DMS 273 (cell line): ENCODE results near the gene DDX20.
A peak's percentile ranks its signal among the peaks of the same experiment; 100 is the strongest.

Source experiments
- DNase-seq: peaks from one replicate; lab custom pipeline; 2025; ENCODE audit not compliant: unreplicated experiment; lab: John Stamatoyannopoulos, UW

The DDX20 gene, protein sequence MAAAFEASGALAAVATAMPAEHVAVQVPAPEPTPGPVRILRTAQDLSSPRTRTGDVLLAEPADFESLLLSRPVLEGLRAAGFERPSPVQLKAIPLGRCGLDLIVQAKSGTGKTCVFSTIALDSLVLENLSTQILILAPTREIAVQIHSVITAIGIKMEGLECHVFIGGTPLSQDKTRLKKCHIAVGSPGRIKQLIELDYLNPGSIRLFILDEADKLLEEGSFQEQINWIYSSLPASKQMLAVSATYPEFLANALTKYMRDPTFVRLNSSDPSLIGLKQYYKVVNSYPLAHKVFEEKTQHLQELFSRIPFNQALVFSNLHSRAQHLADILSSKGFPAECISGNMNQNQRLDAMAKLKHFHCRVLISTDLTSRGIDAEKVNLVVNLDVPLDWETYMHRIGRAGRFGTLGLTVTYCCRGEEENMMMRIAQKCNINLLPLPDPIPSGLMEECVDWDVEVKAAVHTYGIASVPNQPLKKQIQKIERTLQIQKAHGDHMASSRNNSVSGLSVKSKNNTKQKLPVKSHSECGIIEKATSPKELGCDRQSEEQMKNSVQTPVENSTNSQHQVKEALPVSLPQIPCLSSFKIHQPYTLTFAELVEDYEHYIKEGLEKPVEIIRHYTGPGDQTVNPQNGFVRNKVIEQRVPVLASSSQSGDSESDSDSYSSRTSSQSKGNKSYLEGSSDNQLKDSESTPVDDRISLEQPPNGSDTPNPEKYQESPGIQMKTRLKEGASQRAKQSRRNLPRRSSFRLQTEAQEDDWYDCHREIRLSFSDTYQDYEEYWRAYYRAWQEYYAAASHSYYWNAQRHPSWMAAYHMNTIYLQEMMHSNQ

DNA sequence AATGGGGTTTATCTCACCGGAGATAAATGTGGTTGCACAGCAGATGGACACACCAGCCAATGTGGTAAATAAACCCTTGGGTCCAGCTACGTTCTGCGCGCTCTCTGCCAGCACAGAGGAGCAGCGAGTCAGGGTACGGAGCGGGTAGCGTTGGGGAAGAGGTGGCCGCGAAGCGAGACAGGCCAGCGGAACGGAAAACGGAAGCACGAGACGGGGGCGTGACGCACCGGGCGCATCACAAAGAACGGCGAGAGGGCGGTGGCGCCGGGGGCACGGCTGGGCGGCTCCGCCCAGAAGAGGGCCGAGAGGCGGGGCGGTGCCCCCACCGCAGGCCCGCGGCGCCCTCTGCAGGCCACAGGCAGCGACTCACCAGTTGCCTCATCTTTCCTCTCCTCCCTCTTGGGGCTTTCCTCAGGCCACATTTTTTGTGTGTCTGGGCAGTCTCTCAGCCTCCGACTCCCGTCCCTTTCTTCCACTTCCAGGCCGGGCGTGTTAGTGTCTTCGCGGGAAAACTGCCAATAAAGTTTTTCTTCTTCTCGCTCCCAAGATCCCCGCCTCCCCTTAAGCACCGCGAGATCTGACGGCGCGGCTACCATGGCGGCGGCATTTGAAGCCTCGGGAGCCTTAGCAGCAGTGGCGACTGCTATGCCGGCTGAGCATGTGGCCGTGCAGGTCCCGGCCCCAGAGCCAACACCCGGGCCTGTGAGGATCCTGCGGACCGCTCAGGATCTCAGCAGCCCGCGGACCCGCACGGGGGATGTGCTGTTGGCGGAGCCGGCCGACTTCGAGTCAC is at the start of gene DDX20:
DDX20 (plus strand) TSS at position 571 of the 793 bp plus-strand sequence; CDS start at position 595, 24 bp downstream.
- DNase-seq = peak; percentile 99

DNA sequence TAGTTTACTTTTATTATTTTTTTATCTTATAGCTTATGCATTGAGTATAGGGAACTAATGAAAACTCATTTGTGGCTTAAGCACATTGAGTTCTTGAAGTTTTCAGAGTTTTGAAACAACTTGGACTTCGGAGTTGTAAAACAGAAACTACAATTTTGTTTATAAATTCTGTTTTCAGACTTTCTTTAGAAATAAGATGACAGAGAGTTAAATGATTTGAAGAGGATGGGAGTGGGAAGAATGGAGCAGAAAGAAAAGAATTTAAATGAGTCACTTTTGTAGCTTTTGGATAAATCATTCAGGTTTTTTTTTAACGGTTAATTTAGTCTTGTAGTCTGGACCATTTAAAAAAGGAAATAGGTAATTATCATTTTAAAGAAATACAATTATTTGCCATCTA is 48.8 kb upstream of the DDX20 start:
- no peak for DNase-seq

DNA sequence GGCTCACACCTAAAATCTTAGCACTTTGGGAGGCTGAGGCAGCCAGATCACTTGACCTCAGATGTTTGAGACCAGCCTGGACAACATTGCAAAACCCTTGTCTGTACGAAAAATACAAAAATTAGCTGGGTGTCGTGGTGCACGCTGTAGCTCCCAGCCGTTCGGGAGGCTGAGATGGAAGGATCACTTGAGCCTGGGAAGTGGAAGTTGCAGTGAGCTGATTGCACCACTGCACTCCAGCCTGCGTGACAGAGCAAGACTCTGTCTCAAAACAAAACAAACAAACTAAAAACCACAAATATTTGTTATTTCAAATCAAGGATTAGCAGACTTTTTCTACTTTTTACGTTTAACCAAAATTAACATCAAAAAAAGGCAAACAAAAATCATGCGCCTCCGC is 47.8 kb upstream of the DDX20 start:
- DNase-seq = no peak

DNA sequence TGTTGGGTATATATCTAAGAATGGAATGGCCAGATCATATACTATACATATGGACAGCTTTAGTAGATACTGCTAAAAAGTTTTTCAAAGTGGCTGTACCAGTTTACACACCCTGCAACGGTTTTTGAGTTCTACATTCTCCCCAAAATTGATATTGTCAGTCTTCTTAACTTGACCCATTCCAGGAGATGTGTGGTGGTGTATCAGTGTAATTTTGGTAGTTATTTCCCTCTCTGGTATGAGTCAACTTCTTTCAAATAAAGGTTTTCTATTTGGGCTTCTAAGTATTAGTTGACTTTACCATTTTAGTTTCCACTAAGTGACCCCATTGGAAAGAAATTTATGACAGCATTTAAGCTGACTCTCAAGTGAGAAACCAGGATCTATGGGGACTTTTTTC is 45.7 kb upstream of the DDX20 start:
- no peak for DNase-seq

DNA sequence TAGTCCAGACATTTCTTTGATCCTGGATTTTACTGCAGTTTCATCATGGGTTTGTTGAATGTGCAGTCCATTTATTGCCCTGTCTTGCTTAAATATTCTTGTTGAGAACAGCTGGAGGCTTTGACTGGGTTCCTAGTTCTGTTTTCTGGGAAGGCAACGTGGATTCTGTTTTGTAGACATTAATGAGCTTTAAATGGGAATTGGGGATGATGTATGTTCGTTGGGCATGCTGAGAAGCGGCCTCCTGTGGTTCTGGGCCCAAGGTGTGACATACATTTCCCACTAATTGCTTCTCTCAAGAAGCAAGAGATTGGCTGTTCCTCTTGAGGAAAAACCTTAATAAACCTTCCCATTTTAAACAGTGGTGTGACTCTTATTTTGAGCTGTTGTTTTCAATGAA is 39.4 kb upstream of the DDX20 start:
- no peak for DNase-seq

DNA sequence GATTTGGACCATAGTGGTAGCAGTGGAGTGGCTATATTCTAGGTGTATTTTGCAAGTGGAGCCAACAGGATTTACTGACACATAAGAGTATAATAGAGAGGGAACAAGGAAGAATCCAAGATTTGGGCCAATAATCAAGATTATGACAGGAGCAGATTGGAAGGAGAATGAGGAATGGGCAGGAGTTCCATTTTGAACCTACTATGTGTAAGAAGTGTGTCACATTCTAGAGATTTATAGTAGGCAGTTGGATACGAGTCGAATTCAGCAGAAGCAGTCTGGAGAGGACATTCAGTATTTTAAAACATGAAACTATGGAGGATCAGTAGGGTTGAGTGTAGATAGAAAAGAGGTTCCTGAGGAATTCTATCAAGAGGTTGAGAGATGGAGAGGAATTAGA is 38.3 kb upstream of the DDX20 start:
- DNase-seq = no peak

DNA sequence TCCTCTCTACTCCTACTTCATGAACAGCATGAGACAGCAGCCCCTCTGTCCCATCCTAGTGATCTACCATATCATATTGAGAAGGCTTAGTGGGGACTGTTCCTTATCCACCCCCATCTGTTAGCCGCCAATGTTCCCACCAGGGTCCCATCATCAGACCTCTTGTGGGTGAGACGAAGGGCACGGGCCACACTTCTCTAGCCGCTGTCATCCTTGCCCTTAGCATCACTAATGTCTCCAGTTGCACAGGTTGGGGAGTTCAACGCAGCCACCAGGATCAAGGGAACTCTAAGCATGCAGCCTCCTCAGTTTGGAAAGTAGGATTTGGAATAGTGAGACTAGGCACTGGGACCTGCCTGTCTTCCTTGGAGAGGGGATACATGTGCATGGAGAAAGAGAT is 36.6 kb upstream of the DDX20 start:
- DNase-seq = peak; percentile 57

DNA sequence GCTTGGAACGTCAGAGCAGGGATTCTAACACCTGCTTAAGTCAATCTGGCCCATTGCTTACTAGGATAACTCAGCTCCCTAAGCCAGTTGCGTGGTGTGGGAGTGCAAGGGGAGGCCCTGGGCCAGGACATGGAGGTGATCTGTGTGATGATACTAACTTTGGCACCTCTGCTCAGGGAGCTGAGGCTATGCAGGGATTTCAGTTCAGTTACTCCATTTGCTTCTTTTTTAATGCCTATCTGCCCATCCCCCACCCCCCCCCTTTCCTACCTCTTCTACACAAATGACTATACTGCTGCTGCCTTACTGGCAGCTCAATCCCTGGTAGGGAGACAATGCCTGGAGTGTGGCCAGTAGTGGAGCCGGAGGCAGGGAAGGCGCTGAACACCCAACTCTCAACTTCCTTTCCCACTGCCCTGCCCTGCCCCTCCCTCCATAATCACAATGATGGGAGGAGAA is 36.0 kb upstream of the DDX20 start:
- peak; percentile 66 for DNase-seq

DNA sequence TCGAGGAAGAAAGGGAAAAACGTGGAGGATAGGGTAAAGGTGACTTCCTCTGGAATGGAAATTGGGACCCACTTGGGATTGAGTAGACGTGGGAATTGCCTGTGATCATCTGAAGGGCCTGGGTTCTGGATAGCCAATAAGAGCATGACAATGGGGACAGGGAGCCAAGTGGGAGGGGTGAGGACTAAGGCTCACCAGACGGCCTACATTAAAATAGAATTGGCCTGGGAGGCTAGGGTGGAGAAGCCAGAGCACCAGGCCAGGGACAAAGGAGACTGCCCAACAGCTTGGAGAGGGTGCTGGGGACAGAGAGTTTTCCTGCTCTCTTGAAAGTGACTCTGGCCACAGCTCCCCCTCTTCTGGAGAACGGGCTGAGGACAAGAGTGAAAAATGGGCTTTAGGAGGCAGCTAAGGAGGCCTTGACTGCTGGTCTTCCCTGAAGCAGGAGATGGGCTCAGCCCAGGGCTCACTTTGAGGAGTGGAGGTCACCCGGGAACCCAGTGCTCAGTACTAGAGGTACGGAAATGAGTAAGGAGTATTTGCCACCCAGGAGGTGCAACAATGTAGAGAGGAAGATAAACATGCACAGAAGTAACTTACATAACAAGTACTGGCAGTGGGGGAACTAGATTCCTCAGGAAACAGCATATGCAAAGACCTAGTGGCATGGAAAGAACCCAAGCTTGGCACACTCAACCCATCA is 35.3 kb upstream of the DDX20 start:
- DNase-seq = no peak

DNA sequence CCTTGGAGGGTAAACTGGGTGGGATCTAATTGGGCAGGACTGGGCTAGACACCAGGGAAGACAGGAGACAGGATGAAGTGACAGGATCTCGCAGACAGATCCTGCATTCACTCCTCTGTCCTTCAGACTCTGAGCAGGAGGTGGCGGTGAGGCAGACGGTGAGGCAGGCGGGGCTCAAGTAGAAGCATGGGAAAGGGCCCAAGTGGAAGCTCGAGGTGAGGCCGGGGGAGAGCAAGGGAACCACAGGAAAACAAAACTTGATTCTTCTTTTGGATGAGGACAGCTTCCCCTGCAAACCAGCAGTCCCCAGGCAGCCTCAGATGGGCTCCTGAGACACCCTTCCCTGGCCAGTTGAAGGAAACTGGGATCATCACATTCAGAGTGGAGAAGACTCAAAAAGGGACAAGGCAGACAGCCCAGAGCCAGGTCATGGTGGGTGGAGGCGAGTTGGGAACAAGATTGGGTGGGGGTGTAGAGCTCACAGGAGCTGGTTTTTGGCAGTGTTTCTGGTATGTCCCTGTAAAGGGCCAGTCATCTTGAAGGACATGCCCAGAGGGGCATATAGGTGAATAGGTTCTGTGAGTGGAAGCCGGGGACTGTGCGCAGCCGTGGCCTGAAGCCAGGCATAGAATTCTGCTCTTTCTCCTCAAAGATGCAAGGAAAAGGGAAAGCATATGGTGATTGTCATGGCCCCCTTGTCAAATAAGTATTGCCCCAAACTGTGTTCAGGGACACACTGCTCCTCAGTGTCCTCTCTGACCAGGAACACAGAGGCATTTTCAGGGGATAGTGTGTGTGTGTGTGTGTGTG is 34.5 kb upstream of the DDX20 start:
- peak; percentile 49 for DNase-seq

DNA sequence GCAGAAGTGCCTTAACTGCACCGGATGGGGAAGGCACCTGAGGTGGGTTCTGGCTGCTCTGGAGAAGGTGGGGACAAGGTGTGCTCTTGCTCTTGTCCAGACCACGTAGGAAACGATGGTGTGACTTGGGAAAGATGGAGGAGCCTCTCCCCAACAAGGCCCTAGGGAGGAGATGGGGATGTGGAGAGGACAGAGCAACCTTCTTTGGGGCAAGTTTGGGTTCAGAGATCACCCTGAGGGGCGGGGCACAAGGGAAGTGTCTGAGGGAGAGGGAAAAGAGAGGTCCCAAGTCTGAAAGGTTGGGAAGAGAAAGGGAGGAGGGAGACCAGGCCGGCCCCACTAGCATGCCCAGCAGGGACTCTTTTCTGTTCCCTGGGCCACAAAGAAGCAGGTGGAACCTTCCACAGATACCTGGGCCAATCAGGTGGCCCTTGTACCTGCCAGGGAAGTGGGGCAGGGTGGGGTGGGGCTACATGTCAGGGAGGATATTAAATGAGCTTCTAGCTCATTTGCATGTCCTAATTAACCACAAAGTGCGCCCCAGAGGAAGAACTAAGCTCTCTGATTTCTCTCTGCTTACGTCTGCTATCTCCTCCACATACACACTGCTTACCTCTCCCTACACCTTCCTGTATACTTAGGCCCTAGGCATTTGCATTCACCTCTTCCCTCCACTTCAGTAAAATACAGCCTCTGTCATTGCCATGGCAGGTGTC is 32.5 kb upstream of the DDX20 start:
- no peak for DNase-seq

DNA sequence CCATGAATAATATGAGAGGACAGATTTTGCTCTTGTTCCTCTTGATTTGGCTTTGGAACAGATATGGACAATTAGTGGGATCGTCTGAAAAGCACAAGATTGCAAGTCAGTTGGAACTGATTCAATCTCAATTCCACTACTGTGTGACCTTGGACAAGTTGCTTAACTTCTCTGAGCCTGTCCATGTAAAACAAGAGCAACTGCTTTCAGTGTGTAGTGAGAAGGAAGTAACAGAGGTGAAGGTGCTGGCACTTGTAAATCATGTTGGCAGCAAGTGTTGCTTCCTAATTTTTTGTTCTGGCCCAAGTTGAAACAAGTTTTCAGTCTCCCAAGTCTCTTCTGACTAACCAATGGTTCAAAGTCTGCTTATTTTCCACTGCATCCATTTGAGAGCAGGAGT is 31.8 kb upstream of the DDX20 start:
- DNase-seq = no peak

DNA sequence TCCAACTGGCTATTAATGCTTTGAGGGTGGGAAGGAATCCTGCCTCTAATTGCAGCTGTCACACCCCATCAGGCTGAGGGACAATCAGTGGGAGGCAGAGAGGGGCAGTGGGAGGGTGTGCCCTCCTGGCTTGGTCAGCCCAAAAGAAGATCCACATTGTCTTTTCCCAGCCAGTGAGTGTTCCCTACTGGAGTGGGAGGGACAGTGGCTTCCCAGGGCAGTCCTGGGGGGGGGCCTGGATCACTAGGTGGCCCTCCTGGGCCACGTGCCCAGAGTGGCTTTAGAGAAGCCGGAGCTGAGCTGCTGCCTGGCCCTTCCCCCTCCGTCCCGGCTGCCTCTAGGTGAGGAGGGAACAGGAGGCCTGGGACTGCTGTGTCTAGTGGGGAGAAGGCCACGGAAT is 30.5 kb upstream of the DDX20 start:
- DNase-seq = peak; percentile 60

DNA sequence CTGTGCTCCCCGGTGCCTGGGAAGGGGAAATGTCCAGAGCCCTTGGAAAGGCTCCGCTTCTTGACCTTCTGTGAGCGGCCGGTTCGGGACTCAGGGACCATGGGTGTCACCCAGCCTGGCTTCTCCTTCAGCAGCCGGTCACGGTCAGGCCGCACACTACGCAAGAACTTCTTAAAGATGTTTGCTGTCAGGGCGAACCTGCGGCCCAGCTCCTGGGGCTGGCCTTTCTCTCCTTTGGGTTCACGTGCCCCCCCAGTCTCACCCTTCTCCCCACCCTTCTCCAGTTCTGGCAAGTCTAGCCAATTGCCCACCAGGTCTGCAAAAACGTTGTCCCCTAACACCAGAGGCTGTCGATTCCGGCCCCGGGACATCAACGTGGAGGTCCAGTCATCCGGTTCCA is 28.6 kb upstream of the DDX20 start:
- no peak for DNase-seq

DNA sequence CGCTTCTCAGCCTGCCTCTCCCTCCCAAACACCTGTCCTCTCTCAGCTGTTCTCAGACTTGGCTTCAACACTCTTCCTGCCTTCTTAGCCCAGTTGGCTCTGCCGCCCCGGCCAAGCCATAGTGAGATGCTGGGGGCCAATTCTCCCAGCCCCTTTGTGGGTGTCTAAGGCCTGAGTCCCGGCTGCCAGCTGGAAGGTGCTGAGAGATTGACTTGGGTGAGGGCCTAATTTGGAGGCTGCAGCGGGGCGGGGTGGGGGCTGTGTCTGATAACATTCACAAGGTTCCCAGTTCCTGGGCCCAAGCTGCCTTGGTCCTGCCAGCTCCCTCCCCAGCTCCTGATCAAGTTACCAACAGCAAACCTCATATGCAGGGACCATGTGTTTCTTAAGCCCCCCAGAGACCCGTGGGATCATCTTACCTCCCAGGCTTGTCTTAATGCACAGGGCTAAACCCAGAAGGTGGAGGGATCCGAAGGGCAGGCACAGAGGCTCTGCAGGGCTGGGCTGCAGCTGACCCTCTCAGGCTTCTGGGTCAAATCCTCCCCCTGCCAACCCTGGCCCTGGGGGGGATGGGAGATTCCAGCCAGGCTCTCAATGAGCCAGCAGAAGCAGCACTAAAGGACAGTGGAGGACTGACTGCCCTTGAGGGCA is 26.3 kb upstream of the DDX20 start:
- DNase-seq = peak; percentile 96

DNA sequence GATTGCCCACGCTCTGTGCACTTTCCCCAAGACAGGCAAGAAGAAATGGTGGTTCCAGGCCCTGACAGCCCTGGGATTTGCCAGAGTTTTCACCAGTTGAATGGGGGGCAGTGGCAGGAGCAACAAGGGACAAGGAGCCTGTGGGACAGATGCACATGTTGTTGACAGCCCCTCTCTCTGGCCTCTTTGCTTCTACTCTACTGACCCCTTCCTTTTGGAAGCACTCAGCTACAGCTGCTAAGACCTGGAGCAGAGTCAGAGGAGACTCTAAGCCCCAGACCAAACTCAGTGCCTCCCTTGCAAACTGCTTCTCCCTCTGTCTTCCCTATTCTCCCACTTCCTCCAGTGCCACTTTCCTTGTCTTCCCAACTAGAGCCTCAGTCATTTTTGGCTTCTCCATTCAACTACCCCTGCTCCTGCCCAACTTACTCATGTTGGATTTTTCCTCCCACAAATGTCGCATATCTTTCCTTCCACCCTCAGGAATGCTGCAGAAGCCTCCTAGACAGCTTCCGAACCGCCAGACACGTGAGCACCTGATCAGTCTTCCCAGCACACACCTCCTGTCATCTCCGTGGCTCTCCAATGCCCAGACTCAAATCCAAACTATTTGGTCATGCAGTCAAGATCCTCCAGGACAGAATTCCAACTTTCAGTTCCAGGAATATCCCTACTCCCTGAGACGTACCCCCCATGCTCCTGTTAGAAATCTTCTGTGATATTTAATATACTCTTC is 25.6 kb upstream of the DDX20 start:
- peak; percentile 50 for DNase-seq

DNA sequence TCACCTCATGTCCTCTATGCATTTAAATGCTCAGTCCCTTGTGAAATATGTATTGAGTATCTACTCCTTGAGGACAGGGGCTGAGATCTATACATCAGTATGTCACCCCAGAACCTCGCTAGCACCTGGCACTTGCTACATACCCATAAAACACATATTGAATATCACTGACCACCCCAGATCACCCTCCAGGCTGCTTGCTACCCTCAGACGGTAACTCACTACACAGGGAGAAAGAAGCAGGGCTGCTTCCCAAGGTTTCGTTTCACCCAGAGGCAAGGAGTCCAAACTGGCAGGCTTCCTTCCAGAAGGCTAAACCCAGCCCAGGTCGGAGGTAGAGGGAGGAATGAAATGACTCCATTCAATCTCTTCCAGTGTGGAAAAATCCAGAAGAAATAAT is 25.0 kb upstream of the DDX20 start:
- no peak for DNase-seq

DNA sequence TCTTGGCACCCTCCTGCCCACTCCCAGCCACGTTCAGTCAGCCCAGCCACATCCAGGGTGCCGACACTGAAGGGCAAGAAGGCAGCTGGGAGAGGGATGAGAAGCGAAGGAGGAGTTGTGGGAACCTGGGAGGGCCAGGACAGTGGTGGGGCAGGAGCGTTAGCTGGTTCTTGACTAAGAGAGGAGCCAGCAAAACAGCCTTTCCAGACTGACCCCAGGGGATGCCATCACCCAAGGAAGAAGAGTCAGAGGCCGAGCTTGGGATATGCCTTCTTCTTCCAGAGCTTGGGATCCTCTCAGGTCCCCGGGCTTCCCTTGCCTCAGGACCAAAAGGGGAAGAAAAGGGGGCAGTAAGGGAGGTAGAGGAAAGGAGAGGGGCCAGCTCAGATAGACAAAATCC is 23.7 kb upstream of the DDX20 start:
- DNase-seq = no peak
